ENCODE data around the gene SMCO1.
"Not testable (repeated sequence)": the region's sequence is repeated elsewhere in the genome, so short reads cannot be mapped to it uniquely, and the experiment has no call there.

- TF ChIP-seq, protein P1, sequence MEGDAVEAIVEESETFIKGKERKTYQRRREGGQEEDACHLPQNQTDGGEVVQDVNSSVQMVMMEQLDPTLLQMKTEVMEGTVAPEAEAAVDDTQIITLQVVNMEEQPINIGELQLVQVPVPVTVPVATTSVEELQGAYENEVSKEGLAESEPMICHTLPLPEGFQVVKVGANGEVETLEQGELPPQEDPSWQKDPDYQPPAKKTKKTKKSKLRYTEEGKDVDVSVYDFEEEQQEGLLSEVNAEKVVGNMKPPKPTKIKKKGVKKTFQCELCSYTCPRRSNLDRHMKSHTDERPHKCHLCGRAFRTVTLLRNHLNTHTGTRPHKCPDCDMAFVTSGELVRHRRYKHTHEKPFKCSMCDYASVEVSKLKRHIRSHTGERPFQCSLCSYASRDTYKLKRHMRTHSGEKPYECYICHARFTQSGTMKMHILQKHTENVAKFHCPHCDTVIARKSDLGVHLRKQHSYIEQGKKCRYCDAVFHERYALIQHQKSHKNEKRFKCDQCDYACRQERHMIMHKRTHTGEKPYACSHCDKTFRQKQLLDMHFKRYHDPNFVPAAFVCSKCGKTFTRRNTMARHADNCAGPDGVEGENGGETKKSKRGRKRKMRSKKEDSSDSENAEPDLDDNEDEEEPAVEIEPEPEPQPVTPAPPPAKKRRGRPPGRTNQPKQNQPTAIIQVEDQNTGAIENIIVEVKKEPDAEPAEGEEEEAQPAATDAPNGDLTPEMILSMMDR (IDR thresholded peaks at IDR 0.05 in 4 of 5, conservative IDR thresholded peaks at IDR 0.05 in 1 of 5), result not testable (repeated sequence)
- not testable (repeated sequence) for TF ChIP-seq POLR2A (IDR thresholded peaks at IDR 0.05)
Measured at GRCh38 chr3:196462680-196463477, 52.3 kb downstream of the SMCO1 start.
